Brain microvascular endothelial cell (primary cell): ENCODE measurements around the gene TMX1.

ENCODE experiments used
- DNase-seq: peaks from one replicate; pipeline ENCODE4 v3.0.0-alpha.2; 2020
- H3K27ac ChIP-seq: fragments of 250-450 bp; sonication (Bioruptor Pico); 2 replicates; pipeline ENCODE4 v1.5.1; 2020; ENCODE audit warnings: mild to moderate bottlenecking, moderate library complexity
- H3K27me3 ChIP-seq: fragments of 250-450 bp; sonication (Bioruptor Pico); replicated peaks from 2 replicates; pipeline ENCODE4 v1.5.1; 2020; ENCODE audit warnings: mild to moderate bottlenecking
- H3K36me3 ChIP-seq: fragments of 250-450 bp; sonication (Bioruptor Pico); replicated peaks from 2 replicates; pipeline ENCODE4 v1.5.1; 2020; ENCODE audit warnings: mild to moderate bottlenecking
- H3K4me3 ChIP-seq: 2 replicates; pipeline ENCODE4 v1.5.1; 2011; ENCODE audit warnings: low read depth, mild to moderate bottlenecking, control low read depth, low read length, moderate library complexity
- in situ Hi-C: cut with HindIII; loops from 2 replicates; pipeline ENCODE4 v1.10.0; 2017; ENCODE audit warnings: low sequenced_read_pairs, low pct_ligation_motif_present
- TF ChIP-seq, protein P1 (sequence below): IDR thresholded peaks from 2 replicates; pipeline ENCODE4 v1.5.1; 2011; ENCODE audit warnings: low read depth, mild to moderate bottlenecking, moderate library complexity, low read length, control low read depth, inconsistent platforms; ENCODE audit errors: missing control alignments

The TMX1 gene

DNA sequence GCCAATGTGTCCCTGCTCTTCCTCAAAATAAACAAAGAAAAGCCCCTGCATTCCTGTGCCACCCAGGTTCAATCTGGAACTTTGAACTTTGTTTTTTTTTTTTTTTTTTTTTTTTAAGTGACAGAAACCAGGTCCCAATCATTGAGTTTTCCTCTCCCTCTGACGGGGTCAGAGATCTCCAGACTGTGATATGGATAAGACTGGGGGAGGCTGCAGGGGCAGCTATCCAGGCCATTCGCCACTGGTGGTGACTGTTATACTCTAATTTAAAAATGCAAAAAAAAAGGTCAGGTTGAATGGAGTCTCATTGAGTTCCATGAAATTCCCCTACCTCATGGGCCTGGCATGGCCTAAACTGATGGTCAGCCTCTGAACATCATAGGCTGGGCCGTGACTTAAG lies 57.0 kb downstream of the TMX1 start:
- no peak overlapping the region for H3K4me3 ChIP-seq
- TF ChIP-seq, protein P1, sequence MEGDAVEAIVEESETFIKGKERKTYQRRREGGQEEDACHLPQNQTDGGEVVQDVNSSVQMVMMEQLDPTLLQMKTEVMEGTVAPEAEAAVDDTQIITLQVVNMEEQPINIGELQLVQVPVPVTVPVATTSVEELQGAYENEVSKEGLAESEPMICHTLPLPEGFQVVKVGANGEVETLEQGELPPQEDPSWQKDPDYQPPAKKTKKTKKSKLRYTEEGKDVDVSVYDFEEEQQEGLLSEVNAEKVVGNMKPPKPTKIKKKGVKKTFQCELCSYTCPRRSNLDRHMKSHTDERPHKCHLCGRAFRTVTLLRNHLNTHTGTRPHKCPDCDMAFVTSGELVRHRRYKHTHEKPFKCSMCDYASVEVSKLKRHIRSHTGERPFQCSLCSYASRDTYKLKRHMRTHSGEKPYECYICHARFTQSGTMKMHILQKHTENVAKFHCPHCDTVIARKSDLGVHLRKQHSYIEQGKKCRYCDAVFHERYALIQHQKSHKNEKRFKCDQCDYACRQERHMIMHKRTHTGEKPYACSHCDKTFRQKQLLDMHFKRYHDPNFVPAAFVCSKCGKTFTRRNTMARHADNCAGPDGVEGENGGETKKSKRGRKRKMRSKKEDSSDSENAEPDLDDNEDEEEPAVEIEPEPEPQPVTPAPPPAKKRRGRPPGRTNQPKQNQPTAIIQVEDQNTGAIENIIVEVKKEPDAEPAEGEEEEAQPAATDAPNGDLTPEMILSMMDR = no peak
- no peaks in the 10 kb centered on the region for H3K27me3 ChIP-seq
- no peak overlapping the region for H3K27ac ChIP-seq
- no peak for DNase-seq
- no peaks in the 10 kb centered on the region for H3K36me3 ChIP-seq
- in situ Hi-C loops = no loop called here

DNA sequence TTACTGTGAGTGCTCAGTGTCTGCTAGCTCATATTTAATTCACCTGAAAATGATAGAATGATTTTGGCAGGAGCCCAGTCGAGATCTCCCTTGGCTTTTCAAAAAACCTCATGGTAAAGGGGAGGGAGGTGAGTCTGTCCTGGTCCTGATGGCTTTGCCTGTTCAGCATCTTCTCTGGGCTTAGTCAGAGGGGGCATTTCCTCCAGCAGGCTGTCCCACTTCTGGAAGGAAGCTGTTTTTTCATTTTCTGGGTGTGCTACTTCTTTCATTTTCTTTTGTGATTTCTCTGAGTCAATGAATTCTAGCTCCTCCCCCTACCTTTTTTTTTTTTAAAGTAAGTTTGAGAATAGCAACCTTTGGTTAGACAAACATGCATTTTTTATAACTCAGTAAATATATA lies 58.8 kb downstream of the TMX1 start:
- no peak for DNase-seq
- no peak overlapping the region for H3K4me3 ChIP-seq
- TF ChIP-seq, protein P1 = no peak
- H3K36me3 ChIP-seq = no peaks in the 10 kb centered on the region
- H3K27me3 ChIP-seq = no peaks in the 10 kb centered on the region
- H3K27ac ChIP-seq = no peak overlapping the region
- in situ Hi-C loops = no loop called here

DNA sequence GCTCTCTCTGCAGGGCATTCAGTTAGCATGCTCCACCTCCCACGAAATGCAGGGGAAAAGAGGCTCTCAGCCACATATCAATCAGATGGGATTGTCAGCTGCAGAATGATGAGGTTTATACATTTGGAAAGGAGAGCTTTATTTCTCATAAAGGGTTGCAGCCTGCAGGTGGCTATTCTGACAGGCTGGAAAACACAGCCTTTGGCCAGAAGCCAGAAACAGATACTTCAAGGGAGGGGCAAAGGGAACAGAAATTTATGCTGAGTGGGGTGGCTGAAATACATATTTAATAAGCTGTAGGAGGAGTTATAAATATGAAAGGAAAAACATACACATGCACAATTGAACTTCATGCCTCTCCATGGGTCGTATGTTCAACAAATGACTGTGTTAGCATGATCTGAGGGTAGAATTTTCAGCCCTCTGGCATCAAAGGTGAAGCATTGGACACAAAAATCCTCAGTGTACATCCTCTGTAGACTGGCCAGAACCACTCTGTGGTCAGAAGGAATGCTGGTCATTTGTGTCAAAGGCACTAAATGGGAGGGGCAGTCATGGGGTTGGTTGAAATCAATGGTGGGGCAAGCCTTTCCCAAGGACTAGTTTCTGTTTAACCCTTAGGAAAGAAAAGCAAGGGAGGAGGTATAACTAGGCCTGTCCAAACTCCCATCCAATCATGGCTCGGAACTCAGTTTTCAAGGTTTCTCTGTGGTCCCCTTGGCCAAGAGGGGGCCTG lies 62.4 kb downstream of the TMX1 start:
- DNase-seq = no peak
- Histone ChIP-seq H3K27me3 (no peaks in the 10 kb centered on the region), H3K27ac (no peak overlapping the region), H3K36me3 (no peaks in the 10 kb centered on the region), H3K4me3 (no peak overlapping the region)
- TF ChIP-seq, protein P1 = no peak
- in situ Hi-C loops = no loop called here

DNA sequence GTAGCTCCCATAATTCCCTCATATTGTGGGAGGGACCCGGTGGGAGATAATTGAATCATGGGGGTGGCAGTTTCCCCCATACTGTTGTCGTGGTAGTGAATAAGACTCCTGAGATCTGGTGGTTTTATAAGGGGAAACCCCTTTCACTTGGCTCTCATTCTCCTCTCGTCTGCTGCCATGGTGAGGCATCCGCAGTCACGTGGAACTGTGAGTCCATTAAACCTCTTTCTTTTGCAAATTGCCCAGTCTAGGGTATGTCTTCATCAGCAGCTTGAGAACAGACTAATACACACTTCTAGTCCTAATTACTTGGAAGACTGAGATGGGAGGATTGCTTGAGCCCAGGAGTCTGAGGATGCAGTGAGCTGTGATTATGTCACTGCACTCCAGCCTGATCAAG lies 64.4 kb downstream of the TMX1 start:
- Histone ChIP-seq H3K36me3 (no peaks in the 10 kb centered on the region), H3K4me3 (no peak overlapping the region), H3K27ac (peak overlapping the region; percentile 91), H3K27me3 (no peaks in the 10 kb centered on the region)
- peak; percentile 81 for DNase-seq
- TF ChIP-seq, protein P1 = no peak
- in situ Hi-C loops = no loop called here

DNA sequence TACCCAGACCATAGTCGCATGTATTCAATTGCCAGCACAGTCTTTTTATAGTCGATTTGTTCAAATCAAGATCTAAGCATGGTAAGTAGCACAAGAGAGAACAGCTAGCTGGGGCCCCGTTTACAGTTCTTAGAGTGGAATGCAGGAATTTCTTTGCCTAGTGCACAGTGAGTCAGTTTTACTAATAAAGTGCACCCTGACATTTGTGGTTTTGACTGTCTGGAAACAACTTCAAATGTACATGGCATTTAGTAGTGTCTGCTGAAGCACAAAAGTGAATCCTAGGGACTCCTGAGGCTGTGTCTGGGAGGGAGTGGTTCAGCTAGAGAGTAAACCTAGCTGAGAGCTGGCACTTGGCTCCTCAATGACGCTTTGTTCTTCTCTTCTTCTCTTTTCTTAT lies 64.9 kb downstream of the TMX1 start:
- in situ Hi-C loops = no loop called here
- no peaks in the 10 kb centered on the region for H3K27me3 ChIP-seq
- peak overlapping the region; percentile 91 for H3K27ac ChIP-seq
- TF ChIP-seq, protein P1 = no peak
- H3K4me3 ChIP-seq = no peak overlapping the region
- no peaks in the 10 kb centered on the region for H3K36me3 ChIP-seq
- peak; percentile 96 for DNase-seq

DNA sequence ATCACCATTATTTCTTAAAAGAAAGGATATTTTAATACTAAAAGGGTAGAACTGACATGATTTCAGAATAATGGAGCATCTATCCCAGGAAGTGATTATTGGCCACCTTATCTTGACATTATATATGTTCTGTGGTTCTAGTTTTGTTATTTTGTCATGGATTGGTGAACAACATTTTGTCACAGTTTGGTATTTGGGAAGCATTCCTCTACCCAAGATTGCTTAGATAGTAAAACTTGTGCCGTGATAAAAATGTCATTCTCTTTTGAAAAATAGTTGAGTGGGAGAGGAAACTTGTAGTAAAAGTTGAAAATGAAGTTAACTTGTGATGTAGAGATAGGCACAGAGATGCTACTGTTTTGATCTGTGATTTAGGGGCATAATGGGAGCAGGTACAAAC lies 65.7 kb downstream of the TMX1 start:
- Histone ChIP-seq H3K27ac (peak overlapping the region; percentile 91), H3K27me3 (no peaks in the 10 kb centered on the region), H3K36me3 (no peaks in the 10 kb centered on the region), H3K4me3 (no peak overlapping the region)
- in situ Hi-C loops = no loop called here
- TF ChIP-seq, protein P1 = no peak
- DNase-seq = no peak
